Measurements from ENCODE around the gene WDR31.

The WDR31 gene

GRCh38 chr9:113328045-113328782 lies 11.9 kb downstream of the WDR31 start:
- no peaks in the 10 kb centered on the region for H3K9me3 ChIP-seq (ENCODE audit: control insufficient read depth, insufficient read depth, low read length)

DNA sequence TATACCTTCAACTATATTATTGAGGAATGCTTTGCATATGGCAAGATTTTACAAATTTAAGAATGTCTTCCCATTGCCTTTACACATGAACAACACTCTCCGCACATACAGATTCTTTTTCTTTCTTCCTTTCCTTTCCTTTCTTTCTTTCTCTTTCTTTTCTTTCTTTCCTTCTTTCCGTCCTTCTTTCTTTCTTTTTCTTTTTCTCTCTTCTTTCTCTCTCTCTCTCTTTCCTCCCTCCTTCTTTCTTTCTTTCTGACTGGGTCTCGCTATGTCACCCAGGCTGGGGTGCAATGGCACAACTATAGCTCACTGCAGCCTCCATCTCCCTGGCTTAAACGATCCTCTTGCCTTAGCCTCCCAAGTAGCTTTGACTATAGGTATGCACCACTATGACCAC lies 13.8 kb downstream of the WDR31 start:
- H3K4me1 ChIP-seq (ENCODE audit: control insufficient read depth, insufficient read depth, low read length): no peaks in the 10 kb centered on the region
- H3K27me3 ChIP-seq (ENCODE audit: control insufficient read depth, insufficient read depth, low read length): no peaks in the 10 kb centered on the region
- no peak overlapping the region for H3K9ac ChIP-seq (ENCODE audit: low read depth, low read length)
- no peaks in the 10 kb centered on the region for H3K9me3 ChIP-seq (ENCODE audit: control insufficient read depth, insufficient read depth, low read length)
- H3K27ac ChIP-seq (ENCODE audit: low read depth, low read length): no peak overlapping the region
- H3K4me3 ChIP-seq (ENCODE audit: low read depth, low read length): no peak overlapping the region
- no peaks in the 10 kb centered on the region for H3K36me3 ChIP-seq (ENCODE audit: control insufficient read depth, insufficient read depth, low read length)

More at GRCh38 chr9:113328045-113328782, 11.9 kb downstream of the WDR31 start:
- Histone ChIP-seq H3K27me3 (ENCODE audit: control insufficient read depth, insufficient read depth, low read length) (no peaks in the 10 kb centered on the region), H3K36me3 (ENCODE audit: control insufficient read depth, insufficient read depth, low read length) (no peaks in the 10 kb centered on the region), H3K27ac (ENCODE audit: low read depth, low read length) (no peak overlapping the region), H3K4me3 (ENCODE audit: low read depth, low read length) (no peak overlapping the region), H3K9ac (ENCODE audit: low read depth, low read length) (no peak overlapping the region), H3K4me1 (ENCODE audit: control insufficient read depth, insufficient read depth, low read length) (no peaks in the 10 kb centered on the region)

DNA sequence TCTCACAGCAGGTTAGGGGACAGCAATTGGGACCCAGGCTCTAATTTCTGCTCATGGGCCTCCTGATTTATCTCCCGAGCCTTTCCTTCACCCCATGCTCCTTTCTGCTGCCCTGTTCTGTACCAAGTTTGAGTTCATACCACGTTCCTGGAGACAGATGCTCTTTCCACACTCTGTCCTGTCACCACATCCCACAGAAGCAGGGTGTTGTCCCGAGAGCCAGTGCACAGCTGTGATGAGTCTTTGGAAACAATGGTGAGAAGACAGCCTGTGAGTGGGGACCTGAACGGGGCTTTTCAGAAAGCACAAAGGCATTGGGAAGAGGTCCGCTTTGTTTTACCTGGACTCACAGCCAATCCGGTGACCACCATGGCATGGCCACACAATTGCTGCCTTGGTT lies 17.4 kb downstream of the WDR31 start:
- no peaks in the 10 kb centered on the region for H3K27me3 ChIP-seq (ENCODE audit: control insufficient read depth, insufficient read depth, low read length)
- no peak overlapping the region for H3K9ac ChIP-seq (ENCODE audit: low read depth, low read length)
- H3K9me3 ChIP-seq (ENCODE audit: control insufficient read depth, insufficient read depth, low read length): no peaks in the 10 kb centered on the region
- H3K27ac ChIP-seq (ENCODE audit: low read depth, low read length): no peak overlapping the region
- no peaks in the 10 kb centered on the region for H3K36me3 ChIP-seq (ENCODE audit: control insufficient read depth, insufficient read depth, low read length)
- H3K4me1 ChIP-seq (ENCODE audit: control insufficient read depth, insufficient read depth, low read length): no peaks in the 10 kb centered on the region
- no peak overlapping the region for H3K4me3 ChIP-seq (ENCODE audit: low read depth, low read length)

GRCh38 chr9:113320051-113320450 lies 20.0 kb downstream of the WDR31 start:
- Histone ChIP-seq H3K36me3 (ENCODE audit: control insufficient read depth, insufficient read depth, low read length) (no peaks in the 10 kb centered on the region), H3K27ac (ENCODE audit: low read depth, low read length) (no peak overlapping the region), H3K9ac (ENCODE audit: low read depth, low read length) (no peak overlapping the region), H3K27me3 (ENCODE audit: control insufficient read depth, insufficient read depth, low read length) (no peaks in the 10 kb centered on the region), H3K4me3 (ENCODE audit: low read depth, low read length) (no peak overlapping the region), H3K9me3 (ENCODE audit: control insufficient read depth, insufficient read depth, low read length) (no peaks in the 10 kb centered on the region), H3K4me1 (ENCODE audit: control insufficient read depth, insufficient read depth, low read length) (no peaks in the 10 kb centered on the region)

DNA sequence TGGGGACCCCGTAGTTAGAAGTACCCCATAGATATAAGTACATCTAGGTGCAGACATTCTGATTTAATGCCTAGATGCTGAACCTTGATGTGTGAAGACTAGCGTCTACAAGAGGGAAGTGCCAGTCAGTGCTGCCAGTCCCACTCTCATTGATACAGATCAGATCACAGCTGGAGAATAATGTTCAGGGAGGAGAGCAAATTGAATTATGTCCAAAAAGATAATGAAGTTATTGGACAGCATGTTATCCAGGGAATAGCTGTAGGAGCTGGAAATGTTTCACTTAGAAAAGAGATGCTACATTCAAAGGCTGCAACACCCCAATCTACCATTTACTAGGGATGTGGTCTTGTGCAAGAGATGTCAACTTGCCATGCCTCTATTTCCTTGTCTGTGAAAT lies 21.0 kb downstream of the WDR31 start:
- Histone ChIP-seq H3K4me1 (ENCODE audit: control insufficient read depth, insufficient read depth, low read length) (no peaks in the 10 kb centered on the region), H3K9me3 (ENCODE audit: control insufficient read depth, insufficient read depth, low read length) (no peaks in the 10 kb centered on the region), H3K27ac (ENCODE audit: low read depth, low read length) (no peak overlapping the region), H3K9ac (ENCODE audit: low read depth, low read length) (no peak overlapping the region), H3K27me3 (ENCODE audit: control insufficient read depth, insufficient read depth, low read length) (no peaks in the 10 kb centered on the region), H3K36me3 (ENCODE audit: control insufficient read depth, insufficient read depth, low read length) (no peaks in the 10 kb centered on the region), H3K4me3 (ENCODE audit: low read depth, low read length) (no peak overlapping the region)

DNA sequence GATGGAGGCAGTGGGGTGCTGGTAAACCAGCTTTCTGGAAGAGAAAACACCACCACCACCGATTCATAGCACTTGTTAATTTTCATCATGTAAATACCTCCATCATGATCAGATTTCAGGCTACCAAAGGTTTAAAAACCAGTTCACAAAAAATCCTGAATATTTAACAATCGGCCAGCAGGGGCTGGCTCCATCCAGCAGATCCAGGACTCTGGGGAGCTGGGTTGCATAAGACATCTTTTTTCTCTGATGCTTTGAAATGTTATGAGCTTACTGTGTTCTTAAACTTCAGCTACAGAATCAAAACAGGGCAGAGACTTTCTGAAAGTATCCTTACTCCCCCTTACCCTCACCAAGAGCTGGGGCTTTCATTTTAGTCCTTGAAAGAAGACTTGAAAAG lies 22.3 kb downstream of the WDR31 start:
- H3K4me1 ChIP-seq (ENCODE audit: control insufficient read depth, insufficient read depth, low read length): no peaks in the 10 kb centered on the region
- no peaks in the 10 kb centered on the region for H3K9me3 ChIP-seq (ENCODE audit: control insufficient read depth, insufficient read depth, low read length)
- no peaks in the 10 kb centered on the region for H3K36me3 ChIP-seq (ENCODE audit: control insufficient read depth, insufficient read depth, low read length)
- H3K4me3 ChIP-seq (ENCODE audit: low read depth, low read length): no peak overlapping the region
- no peaks in the 10 kb centered on the region for H3K27me3 ChIP-seq (ENCODE audit: control insufficient read depth, insufficient read depth, low read length)
- no peak overlapping the region for H3K27ac ChIP-seq (ENCODE audit: low read depth, low read length)
- no peak overlapping the region for H3K9ac ChIP-seq (ENCODE audit: low read depth, low read length)

DNA sequence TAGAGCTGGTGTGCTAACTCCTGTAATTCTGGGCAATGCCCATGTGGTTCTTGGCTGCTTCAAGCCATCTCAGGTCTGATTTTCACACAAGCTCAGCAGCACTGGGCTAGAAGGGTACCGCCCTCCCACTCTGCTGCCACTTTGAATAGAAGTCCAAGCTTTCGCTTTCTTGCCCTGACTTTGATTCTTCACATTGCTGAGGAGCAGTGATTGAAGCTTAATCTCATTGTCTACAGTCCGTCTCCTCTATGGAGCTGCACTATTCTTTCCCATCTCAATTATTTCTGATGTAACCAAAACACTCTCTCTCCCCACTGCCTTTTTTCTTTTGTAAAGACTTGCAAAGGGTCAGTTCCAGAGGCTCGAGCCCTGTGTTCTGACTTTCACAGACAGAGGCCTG lies 24.0 kb downstream of the WDR31 start:
- no peaks in the 10 kb centered on the region for H3K27me3 ChIP-seq (ENCODE audit: control insufficient read depth, insufficient read depth, low read length)
- H3K9ac ChIP-seq (ENCODE audit: low read depth, low read length): no peak overlapping the region
- H3K36me3 ChIP-seq (ENCODE audit: control insufficient read depth, insufficient read depth, low read length): no peaks in the 10 kb centered on the region
- no peaks in the 10 kb centered on the region for H3K4me1 ChIP-seq (ENCODE audit: control insufficient read depth, insufficient read depth, low read length)
- H3K4me3 ChIP-seq (ENCODE audit: low read depth, low read length): no peak overlapping the region
- H3K27ac ChIP-seq (ENCODE audit: low read depth, low read length): no peak overlapping the region
- no peaks in the 10 kb centered on the region for H3K9me3 ChIP-seq (ENCODE audit: control insufficient read depth, insufficient read depth, low read length)

- H3K27ac ChIP-seq (ENCODE audit: low read depth, low read length): no peak overlapping the region
- H3K27me3 ChIP-seq (ENCODE audit: control insufficient read depth, insufficient read depth, low read length): no peaks in the 10 kb centered on the region
- no peak overlapping the region for H3K9ac ChIP-seq (ENCODE audit: low read depth, low read length)
- no peaks in the 10 kb centered on the region for H3K36me3 ChIP-seq (ENCODE audit: control insufficient read depth, insufficient read depth, low read length)
- H3K4me1 ChIP-seq (ENCODE audit: control insufficient read depth, insufficient read depth, low read length): no peaks in the 10 kb centered on the region
- H3K9me3 ChIP-seq (ENCODE audit: control insufficient read depth, insufficient read depth, low read length): no peaks in the 10 kb centered on the region
- H3K4me3 ChIP-seq (ENCODE audit: low read depth, low read length): no peak overlapping the region
Measured at GRCh38 chr9:113315231-113315630, 24.8 kb downstream of the WDR31 start.

- no peak overlapping the region for H3K27ac ChIP-seq (ENCODE audit: low read depth, low read length)
Measured at GRCh38 chr9:113313261-113313660, 26.8 kb downstream of the WDR31 start.

DNA sequence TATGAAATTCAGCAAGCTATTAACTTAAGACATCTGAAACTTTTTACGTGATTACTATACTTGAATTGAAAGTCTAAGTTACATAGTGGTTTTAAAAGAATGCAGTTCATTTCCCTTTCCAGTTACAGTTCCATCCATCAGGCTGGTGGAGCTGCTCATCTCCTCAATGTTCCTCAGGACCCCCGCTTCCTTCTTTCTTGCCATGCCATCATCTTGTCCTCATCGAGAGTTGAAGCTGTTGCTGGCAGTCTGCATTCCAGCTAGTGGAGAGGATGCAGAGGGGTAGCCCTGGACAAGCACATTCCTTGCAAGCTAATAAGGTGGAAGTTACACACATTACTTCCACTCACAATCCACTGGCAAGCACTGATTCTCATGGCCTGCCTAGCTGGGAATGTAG lies 28.1 kb downstream of the WDR31 start:
- Histone ChIP-seq H3K36me3 (ENCODE audit: control insufficient read depth, insufficient read depth, low read length) (no peaks in the 10 kb centered on the region), H3K4me1 (ENCODE audit: control insufficient read depth, insufficient read depth, low read length) (no peaks in the 10 kb centered on the region), H3K27me3 (ENCODE audit: control insufficient read depth, insufficient read depth, low read length) (no peaks in the 10 kb centered on the region), H3K4me3 (ENCODE audit: low read depth, low read length) (no peak overlapping the region), H3K9ac (ENCODE audit: low read depth, low read length) (no peak overlapping the region), H3K9me3 (ENCODE audit: control insufficient read depth, insufficient read depth, low read length) (no peaks in the 10 kb centered on the region), H3K27ac (ENCODE audit: low read depth, low read length) (no peak overlapping the region)

More at GRCh38 chr9:113313261-113313660, 26.8 kb downstream of the WDR31 start:
- no peaks in the 10 kb centered on the region for H3K27me3 ChIP-seq (ENCODE audit: control insufficient read depth, insufficient read depth, low read length)
- no peak overlapping the region for H3K9ac ChIP-seq (ENCODE audit: low read depth, low read length)
- H3K36me3 ChIP-seq (ENCODE audit: control insufficient read depth, insufficient read depth, low read length): no peaks in the 10 kb centered on the region
- H3K4me1 ChIP-seq (ENCODE audit: control insufficient read depth, insufficient read depth, low read length): no peaks in the 10 kb centered on the region
- no peaks in the 10 kb centered on the region for H3K9me3 ChIP-seq (ENCODE audit: control insufficient read depth, insufficient read depth, low read length)
- no peak overlapping the region for H3K4me3 ChIP-seq (ENCODE audit: low read depth, low read length)

GRCh38 chr9:113310538-113310937 lies 29.5 kb downstream of the WDR31 start:
- Histone ChIP-seq H3K36me3 (ENCODE audit: control insufficient read depth, insufficient read depth, low read length) (no peaks in the 10 kb centered on the region), H3K9ac (ENCODE audit: low read depth, low read length) (no peak overlapping the region), H3K4me1 (ENCODE audit: control insufficient read depth, insufficient read depth, low read length) (no peaks in the 10 kb centered on the region), H3K27me3 (ENCODE audit: control insufficient read depth, insufficient read depth, low read length) (no peaks in the 10 kb centered on the region), H3K9me3 (ENCODE audit: control insufficient read depth, insufficient read depth, low read length) (no peaks in the 10 kb centered on the region), H3K4me3 (ENCODE audit: low read depth, low read length) (no peak overlapping the region), H3K27ac (ENCODE audit: low read depth, low read length) (no peak overlapping the region)
